ENCODE data around the gene ZDHHC4. TPM values are rescaled to one million over a fixed set of nuclear protein-coding genes. Genes with fewer than 3 reads are reported as not detected.

ZDHHC4 gene
- total and polyA plus RNA-seq, 2 of the 8 experiments (the other 6 are each of a cell fraction or from before 2014, with no cell fraction given), result 50.2 to 171 TPM

DNA sequence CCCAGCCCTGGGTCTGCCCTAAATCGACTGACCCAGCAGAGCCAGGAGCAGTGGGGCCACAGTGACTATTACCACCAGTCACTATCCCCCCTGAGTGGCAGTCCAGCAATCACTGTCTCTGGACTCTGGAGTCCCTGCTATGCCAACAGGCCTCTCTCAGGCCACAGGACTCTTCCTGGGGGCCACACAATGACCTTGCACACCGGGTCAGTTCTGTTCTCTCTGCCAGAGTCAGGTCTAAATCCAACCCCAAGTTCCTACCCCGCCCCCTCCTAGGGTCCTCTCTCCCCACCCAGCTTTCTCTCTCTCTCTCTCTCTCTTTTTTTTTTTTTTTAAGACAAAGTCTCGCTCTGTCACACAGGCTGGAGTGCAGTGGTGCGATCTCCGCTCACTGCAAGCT lies 47.6 kb upstream of the ZDHHC4 start:
- Histone ChIP-seq H3K14ac (ENCODE audit: insufficient read length) (no peak overlapping the region), H4K8ac (ENCODE audit: extremely low read depth, insufficient read depth, low read length) (no peak overlapping the region), H3K79me1 (ENCODE audit: low read depth, low read length) (no peaks in the 10 kb centered on the region; the same call in 1 of the 2 replicates), H3K56ac (replicated peaks; ENCODE audit: insufficient read length, low read depth, low read length) (no peak overlapping the region), H3K9ac (replicated peaks in 1 of 4; ENCODE audit: extremely low read depth in 1 of 4, low read depth in 3 of 4, low read length in 3 of 4) (no peak overlapping the region), H4K5ac (ENCODE audit: insufficient read length, low read depth, low read length) (no peak overlapping the region), H2BK15ac (ENCODE audit: low read length) (no peak overlapping the region), H3K23me2 (ENCODE audit: low read depth, low read length) (peaks cover 19% of the 10 kb centered on the region; the same call in 1 of the 2 replicates), H3K23ac (ENCODE audit: insufficient read length) (no peak overlapping the region), H3K4me3 (ENCODE audit: extremely low read depth in 1 of 4, insufficient read depth in 2 of 4, low read depth in 3 of 4, low read length in 4 of 4) (no peak overlapping the region), H3K4ac (replicated peaks; ENCODE audit: insufficient read length, low read depth, low read length) (no peak overlapping the region), H3K4me2 (ENCODE audit: insufficient read depth in 1 of 2, low read depth in 2 of 2, low read length in 2 of 2) (peak overlapping the region in 1 of 2 experiments; percentile 84; a peak in 1 of 4 replicates), H4K20me1 (replicated peaks in 1 of 2; ENCODE audit: control insufficient read depth in 1 of 2, insufficient read depth in 2 of 2, low read length in 2 of 2) (peaks cover 0 to 6% of the 10 kb centered on the region in 2 experiments), H3K4me1 (replicated peaks in 1 of 4; ENCODE audit: control insufficient read depth in 3 of 4, insufficient read depth in 4 of 4, low read length in 3 of 4) (peaks cover 0 to 14% (median 10%) of the 10 kb centered on the region in 4 experiments; a peak in 4 of 7 replicates), H3K79me2 (ENCODE audit: control insufficient read depth in 1 of 2, insufficient read depth in 2 of 2, low read length in 2 of 2) (no peaks in the 10 kb centered on the region), H2BK120ac (replicated peaks; ENCODE audit: low read depth, low read length) (no peak overlapping the region), H2BK5ac (ENCODE audit: low read depth, low read length) (no peak overlapping the region), H3K9me3 (ENCODE audit: insufficient read depth in 2 of 2, low read depth in 1 of 2, low read length in 1 of 2) (no peaks in the 10 kb centered on the region), H2BK20ac (ENCODE audit: low read length) (peak overlapping the region; percentile 61; the same call in 1 of the 2 replicates), H3K36me3 (ENCODE audit: control insufficient read depth in 2 of 4, insufficient read depth in 4 of 4, low read length in 3 of 4) (no peaks in the 10 kb centered on the region), H3K27me3 (replicated peaks in 1 of 4; ENCODE audit: control insufficient read depth in 3 of 4, extremely low read depth in 1 of 4, insufficient read depth in 3 of 4, low read length in 3 of 4) (peaks cover 7 to 70% (median 57%) of the 10 kb centered on the region in 4 experiments), H2BK12ac (ENCODE audit: low read depth, low read length) (0 out of 2 replicates have a peak overlapping the region, but pooled peaks have one; percentile 17), H2AFZ (ENCODE audit: low read length) (no peak overlapping the region), H2AK5ac (ENCODE audit: low read depth, low read length) (peak overlapping the region; percentile 24; the same call in 1 of the 2 replicates), H3K18ac (ENCODE audit: extremely low read depth, low read length) (no peak overlapping the region), H4K91ac (replicated peaks; ENCODE audit: insufficient read length, low read length) (no peak overlapping the region), H3K27ac (ENCODE audit: low read depth, low read length) (no peak overlapping the region)
- 42% methylated on average over 5 of the region's 6 CpGs; no CpG with 5 or more reads in 1 of the 2 experiments for WGBS, 2 experiments (ENCODE audit: extremely low coverage in 1 of 2, insufficient coverage in 1 of 2, insufficient read length in 1 of 2, insufficient replicate concordance in 2 of 2, low coverage in 1 of 2, low lambda C conversion rate in 2 of 2, missing lambda C conversion rate in 1 of 2)
- ChIA-PET CTCF (ENCODE audit: partially characterized antibody) (interaction anchor here (0.6 to 4.9 kb wide), 3 partner anchors 16 to 29 kb away, joined by 3 to 15 read pairs (median 3); no protein-coding TSS in a partner anchor), POLR2A (ENCODE audit: partially characterized antibody) (interaction anchor here (0.8 to 1.2 kb wide), 2 partner anchors 13 to 182 kb away, joined by 3 read pairs; no protein-coding TSS in a partner anchor)
- DNase-seq (ENCODE audit: low read depth in 1 of 2, low spot score in 2 of 2) (no peak), FAIRE-seq (no peak)
- TF ChIP-seq BCL11A (IDR thresholded peaks at IDR 0.05; ENCODE audit: low read depth in 2 of 2, low read length in 2 of 2) (no peak), JUND (IDR thresholded peaks at IDR 0.05; ENCODE audit: low read length) (no peak), SIRT6 (IDR thresholded peaks at IDR 0.05; ENCODE audit: low read length) (no peak), BRCA1 (IDR thresholded peaks at IDR 0.05; ENCODE audit: low read depth, low read length) (no peak), CBX8 (IDR thresholded peaks at IDR 0.05; ENCODE audit: borderline replicate concordance, low read depth, low read length) (no peak), CBX5 (IDR thresholded peaks at IDR 0.05; ENCODE audit: low read depth, low read length) (no peak), SRF (IDR thresholded peaks at IDR 0.05; ENCODE audit: low read depth, low read length) (no peak), GTF2F1 (IDR thresholded peaks at IDR 0.05; ENCODE audit: borderline replicate concordance, low read depth, low read length) (no peak)
- TF ChIP-seq, protein P1, sequence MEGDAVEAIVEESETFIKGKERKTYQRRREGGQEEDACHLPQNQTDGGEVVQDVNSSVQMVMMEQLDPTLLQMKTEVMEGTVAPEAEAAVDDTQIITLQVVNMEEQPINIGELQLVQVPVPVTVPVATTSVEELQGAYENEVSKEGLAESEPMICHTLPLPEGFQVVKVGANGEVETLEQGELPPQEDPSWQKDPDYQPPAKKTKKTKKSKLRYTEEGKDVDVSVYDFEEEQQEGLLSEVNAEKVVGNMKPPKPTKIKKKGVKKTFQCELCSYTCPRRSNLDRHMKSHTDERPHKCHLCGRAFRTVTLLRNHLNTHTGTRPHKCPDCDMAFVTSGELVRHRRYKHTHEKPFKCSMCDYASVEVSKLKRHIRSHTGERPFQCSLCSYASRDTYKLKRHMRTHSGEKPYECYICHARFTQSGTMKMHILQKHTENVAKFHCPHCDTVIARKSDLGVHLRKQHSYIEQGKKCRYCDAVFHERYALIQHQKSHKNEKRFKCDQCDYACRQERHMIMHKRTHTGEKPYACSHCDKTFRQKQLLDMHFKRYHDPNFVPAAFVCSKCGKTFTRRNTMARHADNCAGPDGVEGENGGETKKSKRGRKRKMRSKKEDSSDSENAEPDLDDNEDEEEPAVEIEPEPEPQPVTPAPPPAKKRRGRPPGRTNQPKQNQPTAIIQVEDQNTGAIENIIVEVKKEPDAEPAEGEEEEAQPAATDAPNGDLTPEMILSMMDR (IDR thresholded peaks at IDR 0.05; ENCODE audit: control extremely low read depth in 1 of 3, insufficient read depth in 1 of 3, low read depth in 1 of 3, low read length in 3 of 3), result no peak
- TF ChIP-seq, protein P2, sequence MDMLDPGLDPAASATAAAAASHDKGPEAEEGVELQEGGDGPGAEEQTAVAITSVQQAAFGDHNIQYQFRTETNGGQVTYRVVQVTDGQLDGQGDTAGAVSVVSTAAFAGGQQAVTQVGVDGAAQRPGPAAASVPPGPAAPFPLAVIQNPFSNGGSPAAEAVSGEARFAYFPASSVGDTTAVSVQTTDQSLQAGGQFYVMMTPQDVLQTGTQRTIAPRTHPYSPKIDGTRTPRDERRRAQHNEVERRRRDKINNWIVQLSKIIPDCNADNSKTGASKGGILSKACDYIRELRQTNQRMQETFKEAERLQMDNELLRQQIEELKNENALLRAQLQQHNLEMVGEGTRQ (IDR thresholded peaks at IDR 0.05; ENCODE audit: low read length), result no peak

Data from H1 (cell line).